HG03066 (cell line): ENCODE results near the gene TNS4.

ENCODE experiments used
- ATAC-seq: cut with Tn5 transposase; IDR thresholded peaks from one replicate; pipeline ENCODE4 v1.9.1; 2021; ENCODE audit warnings: low read depth; ENCODE audit not compliant: unreplicated experiment

TNS4 gene

DNA sequence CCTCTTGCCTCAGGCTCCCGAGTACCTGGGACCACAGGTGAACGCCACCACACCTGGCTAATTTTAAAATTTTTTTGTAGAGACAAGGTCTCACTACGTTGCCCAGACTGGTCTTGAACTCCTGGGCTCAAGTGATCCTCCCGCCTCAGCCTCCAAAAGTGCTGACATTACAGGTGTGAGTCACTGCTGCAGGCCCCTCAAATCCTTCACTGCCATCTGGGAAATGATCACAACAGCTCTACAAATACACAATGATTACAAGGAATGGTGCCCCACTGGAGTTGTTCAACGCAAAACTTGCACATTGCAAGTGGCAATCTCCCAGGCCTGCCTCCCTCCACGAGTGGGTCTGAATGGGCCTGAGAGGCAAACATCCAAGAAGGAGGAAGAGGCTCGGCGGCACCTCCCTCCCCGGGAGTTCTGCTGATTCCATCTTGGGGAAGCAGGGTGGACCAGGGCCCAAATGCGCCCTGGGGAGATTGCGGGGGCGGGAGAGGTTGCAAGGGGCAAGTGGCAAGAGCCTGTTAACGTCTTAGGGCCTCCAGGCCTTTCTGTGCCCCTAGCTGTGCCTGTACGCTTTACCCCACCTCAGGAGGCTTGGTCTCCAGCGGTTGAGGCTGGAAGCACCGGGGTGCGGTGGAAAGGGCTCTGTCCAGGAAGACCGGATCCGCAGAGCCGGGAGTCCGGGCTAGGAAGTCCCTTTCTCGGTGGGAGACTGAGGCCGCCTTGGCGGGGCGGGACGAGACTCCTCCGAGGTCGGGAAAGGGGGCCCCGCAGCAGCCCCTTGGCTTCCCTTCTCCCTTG lies 58.8 kb downstream of the TNS4 start:
- no peak for ATAC-seq

DNA sequence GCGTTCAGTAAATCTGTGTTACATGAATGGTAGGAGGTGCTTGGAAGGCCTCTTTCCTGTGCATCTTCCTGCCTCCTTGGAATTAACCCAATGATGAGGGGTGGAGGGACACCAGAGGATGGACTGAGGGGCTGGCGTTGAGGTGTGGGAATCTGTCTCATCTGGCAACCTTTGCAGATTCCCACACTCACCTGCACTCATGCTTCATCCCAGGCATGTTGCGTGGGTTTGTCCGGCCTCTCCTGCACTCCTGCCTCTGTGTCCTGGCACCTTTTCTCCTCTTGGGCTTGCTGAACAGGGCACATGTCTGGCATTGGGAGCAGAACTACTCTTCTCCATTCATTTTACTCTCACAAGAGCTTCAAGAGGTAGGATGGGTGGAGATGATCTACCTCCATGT lies 61.3 kb downstream of the TNS4 start:
- ATAC-seq, result no peak

DNA sequence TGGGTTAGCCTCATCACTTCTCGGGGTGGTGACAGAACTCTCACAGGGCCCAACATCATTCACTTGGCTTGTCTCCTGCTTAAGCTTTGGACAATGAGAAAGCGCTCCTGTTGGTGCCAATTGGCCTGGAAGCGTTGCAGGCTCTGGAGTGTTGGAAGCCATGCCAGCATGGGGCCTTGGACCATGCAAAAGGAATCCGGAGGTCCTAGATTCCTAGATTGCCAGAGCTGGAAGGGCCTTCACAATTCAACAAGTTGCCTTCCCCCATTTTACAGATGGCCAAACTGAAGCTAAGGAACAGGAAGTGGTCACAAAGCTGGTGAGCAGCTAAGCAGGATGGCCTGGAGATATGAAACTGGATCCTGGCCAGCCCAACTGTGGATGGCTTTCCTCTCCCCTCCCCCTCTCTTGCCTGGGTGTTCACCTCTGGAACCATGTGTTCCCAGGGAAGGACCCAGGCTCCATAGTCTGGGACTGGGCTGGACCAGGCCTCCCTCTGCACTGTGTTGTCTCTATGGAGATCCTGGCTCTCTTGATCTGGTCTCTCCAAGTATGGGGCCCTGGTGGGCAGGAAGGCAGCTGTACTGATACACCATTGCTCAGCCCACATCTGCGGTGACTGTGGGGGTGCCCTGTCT lies 64.2 kb downstream of the TNS4 start:
- ATAC-seq, result no peak

DNA sequence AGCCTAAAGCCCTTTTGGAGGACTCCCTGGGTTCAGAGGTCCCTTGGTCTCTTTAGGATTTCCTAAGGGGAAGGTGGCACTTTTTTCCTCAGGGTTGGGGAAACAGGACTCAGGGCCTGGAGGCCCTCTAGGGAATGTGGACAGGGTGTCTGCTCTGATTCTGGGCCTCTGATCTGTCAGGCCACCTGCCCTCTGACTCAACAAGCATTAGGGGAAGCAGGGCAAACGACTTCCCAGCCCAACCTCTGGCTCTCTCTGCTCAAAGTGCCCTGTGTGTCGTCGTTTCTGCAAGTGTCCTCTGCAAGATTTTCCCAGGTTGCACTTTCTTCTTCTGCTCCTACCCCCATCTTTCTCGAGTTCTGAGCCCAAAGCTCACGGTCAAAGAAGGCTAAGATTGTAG lies 64.8 kb downstream of the TNS4 start:
- ATAC-seq, result no peak

DNA sequence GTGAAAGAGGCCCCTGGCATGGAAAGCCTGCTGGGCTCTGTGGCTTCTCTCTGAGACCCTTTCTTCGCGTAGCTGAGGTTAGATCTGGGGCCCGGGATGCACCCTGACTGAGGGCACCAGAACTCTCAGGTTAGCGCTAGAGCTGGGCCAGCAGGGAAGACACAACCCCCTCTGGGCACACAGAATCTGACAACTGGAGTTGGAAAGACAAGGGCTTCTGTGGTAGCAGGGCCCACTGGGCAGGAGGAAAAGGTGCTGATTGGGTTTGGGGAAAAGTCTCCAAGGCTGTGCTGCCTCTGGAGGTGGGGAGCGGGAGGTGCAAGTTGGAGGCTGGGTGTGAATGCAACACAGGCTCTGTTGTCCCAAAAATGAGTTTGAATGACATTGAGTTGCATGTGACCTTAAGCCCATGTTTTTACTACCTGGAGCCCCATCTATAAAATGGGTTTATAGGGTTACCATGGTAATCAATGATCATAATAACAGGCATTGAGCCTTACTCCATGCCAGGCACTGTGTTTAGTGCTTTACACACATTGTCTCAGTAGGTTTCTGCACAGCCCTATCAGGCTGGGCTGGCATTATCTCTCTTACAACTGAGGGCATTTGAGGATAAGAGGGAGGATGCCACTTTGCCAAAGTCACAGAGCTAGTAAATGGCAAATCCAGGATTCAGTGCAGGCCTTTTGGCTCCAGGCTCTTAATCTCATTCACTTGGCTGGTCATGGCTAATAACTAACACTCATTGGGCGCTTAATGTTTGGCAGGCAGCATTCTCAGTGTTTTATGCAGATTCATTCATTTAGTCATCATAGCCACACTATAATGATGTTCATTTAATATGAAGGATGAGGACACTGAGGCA lies 67.6 kb downstream of the TNS4 start:
- no peak for ATAC-seq

DNA sequence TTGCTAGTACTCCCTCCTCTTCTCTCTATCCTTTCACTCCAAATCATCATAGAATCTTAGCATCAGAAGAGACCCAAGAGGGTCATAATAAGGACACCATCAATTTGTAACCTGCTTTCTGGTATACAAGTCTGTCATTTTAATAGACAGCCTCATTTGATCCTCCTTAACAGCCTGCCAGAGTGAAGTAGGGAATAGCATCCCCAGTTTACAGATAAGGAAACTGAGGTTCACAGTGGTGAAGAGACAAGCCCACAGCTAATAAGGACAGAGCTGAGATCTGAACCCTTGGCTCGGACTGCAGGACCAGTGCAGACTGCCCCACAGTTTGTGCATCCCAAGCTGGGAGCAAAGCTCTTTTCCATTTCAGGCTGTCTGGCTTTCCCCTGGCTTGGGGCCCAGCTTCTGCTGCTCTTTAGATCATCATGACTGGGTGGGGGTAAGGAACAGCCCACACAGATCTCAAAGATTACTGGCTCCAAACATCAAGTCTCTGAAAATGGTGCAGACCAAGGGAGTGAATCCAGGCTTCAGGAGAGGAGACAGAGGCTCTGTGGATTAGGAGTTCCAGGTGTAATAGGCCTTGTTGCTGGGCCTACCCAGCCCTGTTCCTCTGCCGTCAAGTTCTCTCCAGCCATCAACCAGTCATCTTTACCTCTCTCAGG lies 68.4 kb downstream of the TNS4 start:
- no peak for ATAC-seq

DNA sequence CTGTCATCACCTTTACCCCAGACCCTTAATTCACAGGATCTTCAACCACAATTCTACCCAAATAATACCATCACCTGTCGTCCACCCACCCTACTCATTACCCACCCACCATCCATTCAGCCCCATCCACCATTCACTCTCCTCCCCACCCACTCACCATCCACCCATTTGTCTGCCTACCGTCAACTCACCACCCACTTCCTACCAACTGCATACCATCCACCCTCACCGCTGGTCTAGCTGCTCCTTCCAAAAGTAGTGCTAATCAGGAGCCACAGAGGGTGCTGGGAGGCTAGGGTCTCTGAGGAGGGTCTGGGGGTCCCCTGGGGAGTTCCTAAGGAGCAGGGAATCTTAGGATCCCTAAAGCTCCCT lies 70.2 kb downstream of the TNS4 start:
- no peak for ATAC-seq

DNA sequence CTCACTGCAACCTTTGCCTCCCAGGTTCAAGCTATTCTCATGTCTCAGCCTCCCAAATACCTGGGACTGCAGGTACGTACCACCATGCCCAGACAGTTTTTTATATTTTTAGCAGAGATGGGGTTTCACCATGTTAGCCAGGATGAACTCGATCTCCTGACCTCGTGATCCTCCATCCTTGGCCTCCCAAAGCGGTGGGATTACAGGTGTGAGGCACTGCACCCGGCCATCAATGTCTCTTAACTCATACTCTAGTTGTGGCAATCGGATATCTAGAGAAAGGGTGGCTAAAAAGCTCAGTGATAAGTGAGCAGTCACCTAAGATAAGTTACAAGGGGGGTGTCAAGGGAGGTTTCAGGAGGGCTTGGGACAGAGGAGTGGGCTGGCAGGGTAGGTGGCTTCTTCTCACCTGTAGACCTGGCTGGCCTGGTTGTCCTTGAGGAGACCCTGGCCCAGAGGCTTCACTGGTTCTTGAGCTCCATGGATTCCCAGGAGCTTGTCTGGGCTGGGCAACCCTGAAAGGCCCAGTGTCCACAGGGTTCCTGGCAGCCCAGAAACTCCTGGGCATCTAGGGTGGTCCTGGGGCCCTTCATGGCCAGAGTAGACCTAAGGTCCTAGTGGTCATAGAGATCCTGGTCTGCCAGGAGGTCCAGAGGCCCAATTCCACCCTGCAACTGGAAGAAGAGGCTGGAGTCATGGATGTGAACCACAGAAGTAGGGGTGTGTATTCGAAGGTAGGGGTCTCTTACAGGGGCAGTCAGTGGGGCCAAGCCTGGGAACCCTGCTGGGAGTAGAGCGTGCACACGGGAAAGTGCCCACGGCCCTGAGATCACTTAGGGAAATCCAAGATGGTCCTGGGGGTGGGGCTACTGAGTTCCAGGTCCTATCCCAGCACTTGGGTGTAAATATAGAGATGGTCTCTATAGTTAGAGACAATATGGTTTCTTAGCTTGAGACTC lies 70.9 kb downstream of the TNS4 start:
- ATAC-seq, result no peak

DNA sequence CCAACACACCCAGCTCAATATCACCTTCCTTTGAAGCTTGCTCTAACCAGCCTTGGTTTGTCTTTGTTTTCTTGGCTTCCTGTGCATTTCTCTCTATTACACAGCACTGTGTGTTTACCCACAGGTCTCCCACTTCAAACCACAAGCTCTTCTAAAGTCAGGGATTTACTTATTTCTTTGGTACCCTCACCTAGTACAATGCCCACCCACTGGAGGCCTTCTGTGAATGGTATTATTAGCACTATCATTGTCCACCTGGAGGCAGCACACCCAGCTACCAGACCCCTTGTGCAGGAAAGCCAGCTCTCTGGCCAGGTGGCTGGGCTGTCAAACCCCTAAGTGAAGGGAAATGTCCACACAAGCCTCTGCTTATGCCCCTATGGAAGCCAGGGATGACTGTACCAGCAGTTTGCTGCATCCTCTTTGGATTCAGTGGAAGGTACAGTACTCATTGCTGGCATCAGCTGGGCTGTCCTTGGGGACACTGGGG lies 74.4 kb downstream of the TNS4 start:
- ATAC-seq, result no peak
